Tongue (tissue), 2 donors: Measurements from ENCODE around the gene IGSF21. TPM values are rescaled to one million over a fixed set of nuclear protein-coding genes. Genes with fewer than 3 reads are reported as not detected.
"Not testable (repeated sequence)": the region's sequence is repeated elsewhere in the genome, so short reads cannot be mapped to it uniquely, and the experiment has no call there.

Experiments
- DNase-seq: peaks from one replicate; pipeline ENCODE4 v3.0.0-alpha.2; 2015
- total RNA-seq: library from RNA; depleted of rRNA; stranded (reverse); fragments of >200 nt; gene quantifications from one replicate; pipeline ENCODE4 v1.2.3, GENCODE V29; 2014

IGSF21 gene
- total RNA-seq, 1 donor from 2014 or later: not detected

DNA sequence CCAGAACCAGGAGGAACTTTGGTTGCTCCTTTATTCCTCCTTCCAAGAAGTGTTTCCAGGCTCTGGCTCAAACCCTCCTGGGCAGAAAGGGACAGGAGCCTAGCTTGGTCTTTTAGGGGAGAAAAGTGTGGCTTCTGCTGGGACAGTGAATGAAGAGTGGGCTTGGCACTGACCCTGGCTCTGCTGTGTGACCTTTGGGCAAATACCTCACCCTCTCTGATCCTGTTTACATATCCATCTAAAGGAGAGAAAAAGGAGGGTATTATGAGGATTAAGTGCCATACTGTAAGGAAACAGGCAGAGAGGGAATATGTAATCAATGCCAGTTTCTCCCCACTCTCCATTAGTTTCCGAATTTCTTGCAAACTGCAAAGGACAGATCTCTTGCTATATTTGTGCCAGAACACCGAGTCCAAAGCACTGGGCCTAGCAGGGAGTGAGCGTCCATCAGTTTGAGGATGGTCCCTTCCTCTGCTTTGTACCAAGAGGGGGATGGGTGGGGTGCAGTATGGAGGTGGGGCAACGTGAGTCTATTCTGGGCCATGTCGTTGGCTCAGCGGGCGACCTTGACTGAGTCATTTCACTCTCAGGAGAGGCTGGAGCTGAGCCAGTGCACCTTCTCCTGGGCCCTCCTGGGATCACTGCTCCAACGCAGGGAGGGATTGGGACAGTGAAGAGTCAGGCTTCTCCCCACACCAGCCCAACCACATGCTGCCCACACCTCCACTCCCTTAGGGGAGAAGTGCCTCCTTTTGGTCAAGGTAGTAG is 38.4 kb downstream of the IGSF21 start:
- no peak for DNase-seq

DNA sequence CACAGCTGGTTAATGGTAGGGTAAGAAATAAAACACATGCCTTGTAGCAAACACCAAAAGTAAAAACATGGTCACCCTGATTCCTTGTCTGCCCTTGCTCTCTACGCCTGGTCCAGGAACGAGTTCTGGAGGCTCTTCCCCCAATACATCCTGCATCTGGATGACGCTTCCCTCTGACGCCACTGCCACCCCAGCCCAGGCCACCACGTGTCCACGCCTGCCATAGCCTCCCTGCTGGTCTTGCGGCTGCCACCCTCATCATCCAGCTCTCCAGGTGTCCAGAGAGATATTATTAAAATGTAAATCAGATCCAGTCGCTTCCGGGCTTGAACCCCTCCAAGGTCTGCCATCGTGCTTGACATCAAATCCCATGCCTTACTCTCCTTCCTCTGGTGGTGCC is 39.3 kb downstream of the IGSF21 start:
- DNase-seq: no peak

DNA sequence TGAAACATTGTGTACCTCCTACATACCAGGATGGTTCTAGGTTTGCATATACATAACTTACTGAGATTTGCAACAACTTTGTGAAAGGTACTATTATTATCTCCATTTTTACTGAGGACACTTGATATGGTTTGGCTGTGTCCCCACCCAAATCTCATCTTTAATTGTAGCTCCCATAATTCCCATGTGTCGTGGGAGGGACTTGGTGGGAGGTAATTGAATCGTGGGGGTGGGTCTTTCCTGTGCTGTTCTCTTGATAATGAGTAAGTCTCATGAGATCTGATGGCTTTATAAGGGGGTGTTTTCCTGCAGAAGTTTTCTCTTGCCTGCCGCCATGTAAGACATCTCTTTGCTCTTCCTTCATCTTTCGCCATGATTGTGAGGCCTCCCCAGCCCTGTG is 40.1 kb downstream of the IGSF21 start:
- DNase-seq: no peak

DNA sequence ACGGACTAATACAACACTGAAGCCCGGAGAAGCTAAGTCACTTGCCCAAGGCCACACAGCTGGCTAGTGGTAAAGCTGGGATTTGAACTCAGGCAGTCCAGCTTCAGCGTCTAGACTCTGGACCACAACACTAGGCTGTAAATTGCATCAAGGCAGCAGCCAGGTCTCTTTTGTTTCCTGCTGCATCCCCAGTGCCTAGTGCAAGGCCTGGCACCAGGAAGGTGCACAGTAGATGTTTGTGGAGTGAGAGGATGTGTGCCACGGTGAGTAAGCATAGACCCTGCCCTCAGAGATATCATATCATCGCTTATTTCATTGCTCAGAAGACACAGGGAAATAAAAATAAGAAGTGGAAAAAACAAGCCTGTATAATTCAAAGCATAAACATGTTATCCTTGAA is 40.9 kb downstream of the IGSF21 start:
- no peak for DNase-seq

DNA sequence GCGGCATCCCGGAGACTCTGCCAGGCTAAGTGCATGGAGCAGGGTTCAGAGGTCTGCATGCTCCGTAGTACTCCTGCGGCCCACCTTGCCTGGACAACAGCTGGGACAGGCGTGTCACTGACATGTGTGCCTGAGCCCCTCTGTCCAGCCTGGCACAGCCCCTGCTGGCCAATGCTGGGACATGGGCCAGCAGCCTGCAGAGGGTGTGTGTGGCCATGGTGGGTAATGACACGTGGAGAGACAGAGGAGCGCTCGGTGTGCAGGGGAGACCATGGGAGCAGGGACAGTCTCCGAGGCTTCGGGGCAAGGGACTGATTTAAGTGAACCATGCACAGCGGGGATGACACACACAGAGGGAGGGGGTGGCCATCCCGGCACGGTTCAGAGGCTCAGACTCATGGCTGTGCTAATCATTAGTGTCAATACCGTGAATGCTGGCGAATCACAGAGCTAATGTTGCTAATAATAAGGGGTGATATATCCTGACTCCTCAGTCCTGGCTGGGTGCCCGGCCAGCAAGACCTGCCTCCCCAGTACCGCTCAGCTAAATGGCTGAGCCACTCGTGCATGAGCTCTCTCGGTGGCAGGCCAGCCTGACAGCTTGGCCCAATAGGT is 41.5 kb downstream of the IGSF21 start:
- DNase-seq: no peak

DNA sequence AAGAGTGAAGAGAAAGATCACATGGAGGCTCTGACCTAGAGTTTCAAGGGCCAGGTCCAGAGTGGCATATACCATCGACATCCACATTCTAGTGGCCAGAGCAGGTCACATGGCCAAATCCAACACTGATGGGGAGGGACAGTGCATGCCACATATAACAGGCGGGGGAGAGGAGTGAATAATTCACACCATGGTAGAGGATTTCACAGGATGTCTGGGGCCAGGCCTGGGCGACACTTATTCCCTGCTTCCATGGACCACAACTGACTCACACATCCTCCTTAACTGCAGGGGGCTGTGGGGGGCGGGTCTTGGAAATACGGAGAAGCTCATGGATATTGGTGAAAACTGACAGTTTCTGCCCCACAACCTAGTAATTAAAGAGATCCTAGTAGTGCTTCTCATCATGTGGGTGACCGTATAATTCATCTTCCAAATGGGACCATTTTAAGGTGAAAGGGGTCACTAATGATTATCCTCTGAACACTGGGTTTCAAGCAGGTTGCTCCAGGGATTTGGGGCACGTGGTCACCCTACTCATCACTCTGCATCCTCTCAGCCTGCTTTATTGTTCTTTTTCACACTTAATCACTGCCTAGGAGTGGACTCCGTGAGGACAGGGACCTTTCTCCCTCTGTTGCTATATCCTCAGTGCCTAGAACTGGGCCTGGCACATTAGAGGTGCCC is 44.0 kb downstream of the IGSF21 start:
- no peak for DNase-seq

DNA sequence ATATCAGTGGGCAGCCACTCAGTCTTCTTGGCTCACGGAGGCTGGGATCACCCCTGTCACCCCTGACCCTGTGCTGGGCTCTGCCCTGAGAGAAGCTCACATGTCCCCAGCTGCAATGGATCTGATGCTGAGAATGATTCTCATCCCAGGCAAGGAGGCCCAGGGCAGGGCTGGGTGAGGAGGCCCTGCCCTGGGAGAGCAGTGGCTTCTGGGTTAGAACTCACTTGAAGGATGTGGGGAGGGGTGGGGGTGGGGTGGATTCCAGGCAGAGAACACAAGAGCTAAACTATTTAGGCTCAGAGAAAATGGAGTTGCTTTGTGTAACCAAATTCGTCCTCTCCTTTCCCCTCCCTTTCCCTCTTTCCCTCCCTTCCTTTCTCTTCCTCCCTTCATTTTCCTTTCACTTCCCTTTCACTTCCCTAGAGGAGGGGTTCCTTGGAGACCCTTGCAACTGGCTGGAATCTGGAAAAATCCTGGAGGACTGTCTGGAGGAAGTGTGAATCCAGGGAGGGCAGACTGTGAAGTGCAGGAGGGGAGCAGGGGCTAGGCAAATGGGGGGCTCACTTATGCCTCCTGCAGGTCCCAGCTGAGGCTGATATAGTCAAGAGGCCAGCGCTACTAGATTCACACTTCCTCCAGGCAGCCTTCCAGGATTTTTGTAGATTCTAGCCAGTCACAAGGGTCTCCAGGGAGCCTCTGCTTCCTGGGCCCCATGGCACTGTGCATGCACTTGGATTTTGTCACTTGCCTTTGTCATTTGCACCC is 47.0 kb downstream of the IGSF21 start:
- no peak for DNase-seq

DNA sequence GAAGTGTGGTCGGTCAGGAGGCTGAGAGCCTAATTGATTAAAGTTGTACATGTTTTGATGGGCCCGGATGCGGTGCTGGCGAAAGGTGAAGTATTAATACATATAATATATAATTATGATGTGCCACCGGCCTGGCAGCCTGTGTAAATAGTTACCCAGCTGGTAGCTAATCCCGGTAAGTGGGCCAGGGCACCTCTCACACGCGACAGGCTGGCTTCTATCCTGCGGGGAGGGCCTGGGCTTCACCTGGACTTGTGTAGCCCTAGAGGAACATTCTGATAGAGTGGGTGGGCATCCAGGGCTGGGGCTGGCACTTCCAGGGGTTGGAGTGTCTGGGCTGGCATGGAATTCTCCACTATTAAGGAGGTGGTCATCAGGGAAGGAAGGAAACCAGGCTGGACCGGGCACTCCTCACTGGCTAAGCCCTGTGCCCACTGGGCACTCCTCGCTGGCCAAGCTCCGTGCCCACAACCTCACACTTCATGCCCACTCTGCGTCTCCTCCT is 48.3 kb downstream of the IGSF21 start:
- DNase-seq: no peak

DNA sequence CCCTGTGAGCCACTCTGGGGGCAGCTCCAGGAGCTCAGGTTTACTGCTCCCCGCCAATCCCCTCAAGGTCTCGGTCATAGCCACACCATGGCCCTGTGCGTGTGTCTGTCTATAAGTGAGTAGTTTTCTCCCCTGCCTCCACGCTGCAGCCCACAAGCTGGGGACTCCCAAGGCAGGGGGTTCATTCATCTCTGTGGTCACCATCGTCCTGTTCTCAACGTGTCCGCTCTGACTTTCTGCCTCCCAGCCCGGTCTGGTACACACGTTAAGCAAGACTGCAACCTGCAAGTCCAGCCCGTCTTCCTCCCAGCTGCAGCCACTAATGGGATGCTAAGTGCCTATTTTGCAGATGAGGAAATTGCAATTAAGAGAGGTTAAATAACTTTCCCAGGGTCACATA is 49.8 kb downstream of the IGSF21 start:
- DNase-seq: no peak

DNA sequence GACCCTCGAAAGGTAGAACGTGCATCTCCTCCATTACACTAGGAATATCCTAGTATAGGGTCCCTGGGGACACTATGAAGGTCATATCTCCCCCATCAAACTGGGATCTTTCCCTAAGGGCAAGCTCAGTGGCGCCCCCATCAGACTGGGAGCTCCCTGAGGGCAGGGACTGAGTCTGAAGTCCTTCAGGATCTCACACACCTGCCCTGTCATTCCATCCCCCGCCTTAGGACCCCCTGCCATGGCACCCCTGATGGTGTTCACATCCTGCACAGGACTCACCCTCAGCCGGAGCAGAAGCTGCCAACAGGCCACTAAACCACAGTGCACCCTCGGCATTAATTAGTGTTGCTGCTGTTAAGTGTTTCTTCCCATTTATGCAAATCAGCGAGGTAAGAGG is 50.4 kb downstream of the IGSF21 start:
- DNase-seq: no peak

DNA sequence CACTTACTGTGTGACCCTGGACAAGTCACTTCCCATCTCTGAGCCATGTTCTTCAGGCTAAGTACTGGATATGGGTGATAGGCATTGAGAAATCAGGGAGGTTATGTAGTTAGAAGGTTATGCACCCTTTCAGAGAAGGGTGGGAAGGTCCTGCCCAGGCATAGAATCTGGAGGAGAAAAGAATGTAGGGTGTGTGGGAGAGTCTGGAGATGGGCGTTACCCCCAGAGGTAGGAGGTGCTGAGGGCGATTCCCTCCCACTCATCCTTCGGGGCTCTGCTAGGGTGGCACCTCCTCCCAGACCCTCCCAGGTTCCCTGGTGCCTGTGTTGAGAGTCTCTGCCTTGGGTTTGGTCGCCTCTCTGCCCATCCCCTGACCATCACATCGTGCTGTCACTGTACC is 51.1 kb downstream of the IGSF21 start:
- DNase-seq: no peak

DNA sequence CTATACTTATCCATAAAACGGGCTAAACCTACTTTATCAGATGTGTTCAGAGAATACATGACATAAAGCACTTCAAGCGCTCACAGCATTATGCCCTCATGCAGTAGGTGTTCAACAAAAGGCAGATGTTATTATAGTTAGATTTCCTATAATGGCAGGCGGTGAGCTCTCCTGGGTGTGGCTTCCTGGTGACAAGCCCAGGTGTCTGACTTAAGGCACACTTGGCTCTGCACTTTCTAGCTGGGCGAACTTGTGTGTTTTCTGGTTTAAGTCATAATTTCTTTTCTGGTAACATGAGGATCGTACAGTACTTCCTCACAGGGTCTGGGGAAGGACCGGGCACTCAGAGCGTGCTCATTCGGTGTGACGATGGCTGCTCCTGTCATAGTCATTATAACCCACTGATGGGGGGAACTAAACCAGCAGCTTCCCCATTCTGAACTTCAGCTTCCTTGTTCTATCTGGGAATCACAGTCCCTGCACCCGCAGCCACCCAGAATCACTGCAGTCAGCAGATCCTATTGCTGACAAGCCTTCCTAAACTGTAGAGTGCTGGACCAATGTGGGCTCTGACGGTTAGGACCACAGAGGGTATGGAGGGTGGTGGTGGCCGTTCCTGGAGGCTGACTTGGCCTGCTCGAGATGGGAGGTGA is 52.8 kb downstream of the IGSF21 start:
- DNase-seq: peak; percentile 5

DNA sequence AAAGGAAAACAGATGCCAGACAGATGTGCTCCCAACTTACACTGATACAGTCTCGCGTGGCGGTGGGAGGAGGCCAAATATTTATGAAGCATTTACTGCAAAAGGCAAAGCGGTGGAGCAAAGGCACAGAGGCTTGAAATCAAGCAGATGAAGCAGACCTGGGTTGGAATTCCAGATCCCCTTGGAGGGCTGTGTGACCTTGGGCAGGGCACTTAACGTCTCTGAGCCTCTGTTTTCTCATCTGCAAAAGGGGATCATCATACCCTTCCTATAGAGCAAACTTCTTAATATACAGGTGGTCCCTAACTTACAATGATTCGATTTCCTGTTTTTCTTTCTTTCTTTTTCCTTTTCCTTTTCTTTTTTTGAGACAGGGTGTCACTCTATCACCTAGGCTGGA is 54.1 kb downstream of the IGSF21 start:
- DNase-seq: no peak

DNA sequence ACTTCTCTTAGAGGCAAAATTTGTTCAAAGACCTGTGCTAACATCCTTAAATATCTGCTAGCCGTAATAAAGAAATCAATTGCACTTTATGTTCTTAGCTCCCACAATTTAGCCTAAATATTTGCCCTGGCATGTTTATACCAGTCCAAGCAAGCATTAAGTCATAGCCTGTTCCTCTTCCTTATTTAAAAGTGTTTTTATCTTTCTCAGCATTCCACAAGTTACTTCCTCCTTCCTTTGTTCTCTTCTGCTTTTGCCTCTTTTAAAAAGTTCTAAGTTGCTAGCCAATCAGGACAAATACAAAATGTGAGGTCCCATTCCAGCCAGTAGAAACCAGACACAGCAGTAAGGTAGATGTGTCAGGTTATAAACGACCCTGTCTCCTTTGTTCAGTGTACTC is 58.0 kb downstream of the IGSF21 start:
- DNase-seq: not testable (repeated sequence)

DNA sequence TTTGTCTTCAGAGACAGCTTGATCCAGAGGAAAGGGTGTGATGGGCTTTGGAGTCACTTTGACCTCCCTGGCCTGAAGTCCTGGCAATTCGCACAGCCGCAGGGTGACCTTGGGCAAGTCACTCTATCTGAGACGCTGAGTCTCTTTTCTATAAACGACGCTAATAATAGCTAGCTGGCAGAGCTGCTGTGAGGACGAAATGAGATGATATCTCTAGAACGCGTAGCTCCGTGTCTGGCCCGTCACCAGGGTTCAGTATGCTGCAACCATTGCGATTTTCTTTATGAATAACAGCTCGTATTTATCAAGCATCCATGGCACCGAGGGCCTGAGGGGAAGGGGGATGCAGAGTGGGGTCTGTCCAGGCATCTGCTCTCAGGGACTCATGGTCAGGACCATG is 58.7 kb downstream of the IGSF21 start:
- no peak for DNase-seq

DNA sequence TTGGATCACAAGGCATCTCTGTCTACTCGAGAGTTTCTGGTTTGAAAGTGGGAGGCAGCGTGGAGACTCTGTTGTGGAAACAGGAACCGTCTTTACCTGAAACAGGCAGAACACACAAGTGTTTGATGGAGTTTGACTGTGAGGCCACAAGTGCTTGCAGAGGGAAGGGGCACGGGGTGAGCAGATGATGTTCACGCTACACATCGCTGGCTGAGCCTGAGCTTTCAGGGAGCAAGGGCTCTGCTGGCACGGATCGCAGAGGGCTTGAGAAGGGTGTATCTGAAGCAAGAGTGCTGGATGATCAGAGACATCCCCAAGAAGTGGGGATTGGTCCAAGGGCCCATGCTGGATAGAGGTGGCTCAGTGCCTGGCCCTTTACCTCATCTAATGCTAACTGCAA is 59.3 kb downstream of the IGSF21 start:
- DNase-seq: no peak

DNA sequence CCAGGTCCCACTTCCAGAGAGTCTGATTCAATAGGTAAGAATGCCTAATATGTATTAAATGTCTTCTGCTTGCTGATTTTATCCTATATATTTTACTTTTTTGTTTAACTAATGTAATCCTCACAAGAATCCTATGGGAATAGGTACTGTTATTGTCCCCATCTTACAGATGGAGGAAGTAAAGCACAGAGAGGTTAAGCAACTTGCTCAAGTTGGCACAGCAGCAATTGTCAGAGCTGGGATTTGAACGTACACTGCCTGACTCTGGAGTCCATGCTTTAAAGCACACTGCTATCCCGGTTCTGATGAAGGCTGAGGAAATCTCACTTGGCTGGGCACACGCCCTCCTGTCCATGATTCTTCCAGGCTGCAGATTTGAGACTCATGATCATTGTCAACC is 62.8 kb downstream of the IGSF21 start:
- no peak for DNase-seq

DNA sequence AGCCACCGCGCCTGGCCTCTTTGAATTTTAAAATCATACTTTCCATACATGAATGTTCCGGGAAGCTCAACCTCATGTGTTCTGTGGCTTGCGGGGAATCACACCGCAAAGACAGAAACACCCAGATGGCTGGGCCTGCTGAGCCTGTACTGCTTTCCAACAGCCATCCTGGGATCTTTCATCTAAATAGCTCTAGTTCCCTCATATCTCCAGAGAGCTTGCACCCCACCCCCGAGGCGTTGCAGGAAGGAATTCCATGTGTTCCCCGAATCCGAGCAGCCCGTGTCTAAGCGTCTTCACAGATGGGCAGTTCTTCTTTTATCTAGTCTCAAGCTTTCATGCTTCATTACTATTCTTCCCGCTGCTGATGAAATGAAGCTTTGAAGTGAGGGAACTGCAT is 66.4 kb downstream of the IGSF21 start:
- DNase-seq: no peak

DNA sequence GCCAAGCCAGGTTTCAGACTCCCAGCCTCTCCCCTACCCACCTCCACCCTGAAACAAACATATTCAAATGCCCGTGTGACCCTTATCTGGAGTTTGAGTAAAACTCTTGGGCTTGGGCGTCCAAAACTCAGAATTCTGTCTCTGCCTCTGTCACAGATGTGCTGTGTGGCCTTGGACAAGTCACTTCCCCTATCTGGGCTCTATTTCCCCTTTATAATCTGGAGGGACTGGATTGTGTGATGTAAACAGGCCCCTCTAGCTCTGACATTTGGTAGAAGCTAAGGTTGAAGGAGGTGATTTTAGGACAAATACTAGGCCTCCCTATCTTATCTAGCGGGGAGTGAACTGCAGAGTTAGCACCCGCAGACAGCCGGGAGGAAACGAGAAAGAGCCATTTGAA is 67.5 kb downstream of the IGSF21 start:
- DNase-seq: no peak

DNA sequence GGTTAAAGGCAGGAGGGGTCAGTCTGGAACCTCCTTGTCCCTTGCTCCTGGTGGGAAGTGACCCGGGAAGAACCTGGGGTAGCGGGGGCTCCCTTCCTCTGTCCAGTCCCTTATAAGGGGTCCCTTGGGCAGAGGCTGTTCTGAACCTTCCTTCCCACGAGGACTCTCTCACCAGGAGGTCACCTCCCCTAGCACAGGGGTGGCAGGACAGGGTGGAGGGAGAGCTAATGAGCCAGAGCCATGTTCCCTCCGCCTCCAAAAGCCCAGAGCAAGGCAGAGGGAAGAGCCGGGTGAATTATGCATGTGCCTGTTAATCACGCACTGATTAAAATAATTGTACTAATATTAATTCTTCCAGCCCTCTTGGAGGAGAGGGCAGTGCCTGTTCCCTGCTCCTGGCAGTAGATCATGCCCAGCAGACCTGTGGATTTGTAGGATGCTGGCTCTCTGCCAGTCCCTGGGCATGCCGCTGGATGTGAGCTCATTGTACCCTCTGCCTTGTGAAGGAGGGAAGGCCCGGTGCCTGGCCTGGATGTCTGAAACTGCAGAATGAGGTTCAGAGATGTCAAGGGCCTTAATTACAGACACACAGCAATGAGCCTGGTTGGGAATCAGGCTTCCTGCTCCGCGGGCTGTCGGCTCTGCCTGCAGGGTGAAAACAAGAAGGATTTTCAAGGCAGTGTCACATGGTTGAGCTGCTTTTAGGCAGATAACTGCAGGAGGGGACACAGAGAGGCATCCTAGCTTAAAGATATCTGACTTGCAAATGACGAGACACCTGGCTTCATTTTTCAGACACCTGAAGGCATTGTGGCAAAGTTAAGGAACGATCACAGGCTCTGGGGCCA is 68.2 kb downstream of the IGSF21 start:
- peak; percentile 15 for DNase-seq

DNA sequence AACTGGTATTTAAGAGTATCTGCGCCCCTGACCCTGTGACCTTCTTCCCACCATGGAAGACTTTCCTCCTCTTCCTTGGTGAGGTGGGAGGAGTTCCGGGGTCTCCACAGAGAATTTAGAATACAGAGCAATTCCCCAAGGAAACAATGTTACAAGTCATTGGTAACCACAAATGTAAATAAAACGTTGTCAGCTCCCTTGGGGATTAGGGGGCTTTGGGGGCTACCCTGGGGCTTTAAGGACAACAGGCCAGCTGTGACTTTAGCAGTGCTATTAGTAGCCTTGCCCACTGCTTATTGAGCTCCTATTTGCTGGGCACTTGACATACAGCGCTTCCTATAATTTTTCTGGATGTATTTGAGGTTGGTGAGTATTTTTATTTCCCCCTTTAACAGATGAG is 69.0 kb downstream of the IGSF21 start:
- DNase-seq: no peak
